CD1c-positive myeloid dendritic cell (primary cell): ENCODE data around the gene CADM2.

Experiments
- DNase-seq: peaks from one replicate; pipeline ENCODE4 v3.0.0-alpha.2; 2016; ENCODE audit errors: extremely low spot score

CADM2 gene

DNA sequence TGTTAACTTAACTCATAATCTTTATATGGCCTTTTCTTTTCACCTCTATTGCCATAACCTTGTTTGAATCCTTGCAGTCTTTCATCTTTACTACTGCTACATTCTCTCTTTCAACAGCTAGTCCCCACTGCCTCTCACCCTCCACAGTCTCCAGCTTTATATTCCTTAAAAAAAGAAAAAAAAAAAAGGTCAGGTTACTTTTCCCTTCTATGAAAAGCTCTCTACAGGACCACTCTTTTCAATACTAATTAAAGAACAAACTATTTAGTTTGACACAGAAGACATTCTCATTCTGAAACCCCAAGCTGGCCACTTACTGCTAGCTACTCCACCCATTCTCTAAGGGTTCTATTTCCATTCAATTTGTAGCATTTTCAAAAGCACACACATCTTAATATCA lies 25.6 kb downstream of the CADM2 start:
- DNase-seq: no peak

DNA sequence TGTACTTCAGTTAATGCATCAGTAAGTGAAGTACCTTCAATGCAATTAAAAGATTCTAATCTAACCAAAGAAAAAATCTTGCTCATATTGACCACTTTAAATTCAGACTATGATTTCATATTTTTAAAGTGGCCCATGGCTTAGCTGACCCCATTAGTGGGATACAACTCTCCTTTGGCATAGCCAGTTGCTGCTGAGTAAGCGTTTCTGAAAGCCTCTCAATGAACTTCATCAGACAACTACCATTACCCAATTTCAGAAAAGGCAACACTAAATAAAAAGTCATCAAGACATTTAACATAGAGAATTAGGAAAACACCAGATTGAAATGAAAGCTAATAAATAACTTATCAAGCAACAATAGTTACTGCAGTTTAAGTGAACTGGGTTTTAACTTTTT lies 27.0 kb downstream of the CADM2 start:
- no peak for DNase-seq

GRCh38 chr3:84987706-84988504 lies 29.1 kb downstream of the CADM2 start:
- no peak for DNase-seq

DNA sequence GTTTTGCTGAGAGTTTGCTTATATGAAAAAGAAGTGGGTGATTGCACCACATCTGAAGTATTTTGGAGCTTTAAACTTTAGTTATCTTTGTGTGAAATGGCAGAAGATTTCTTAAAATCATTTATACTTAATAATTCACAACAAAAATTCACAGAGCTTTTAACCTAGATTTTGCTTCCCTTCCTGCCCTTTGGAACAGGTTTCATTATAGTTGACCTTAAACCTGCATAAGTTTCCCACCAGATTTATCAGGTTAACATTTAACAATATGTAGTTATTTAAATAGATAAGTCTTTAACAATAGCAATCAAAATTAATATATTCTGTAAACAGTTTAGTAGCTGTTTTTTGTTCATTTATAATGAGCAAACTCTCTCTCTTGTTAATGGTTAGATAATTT lies 30.3 kb downstream of the CADM2 start:
- DNase-seq: no peak

DNA sequence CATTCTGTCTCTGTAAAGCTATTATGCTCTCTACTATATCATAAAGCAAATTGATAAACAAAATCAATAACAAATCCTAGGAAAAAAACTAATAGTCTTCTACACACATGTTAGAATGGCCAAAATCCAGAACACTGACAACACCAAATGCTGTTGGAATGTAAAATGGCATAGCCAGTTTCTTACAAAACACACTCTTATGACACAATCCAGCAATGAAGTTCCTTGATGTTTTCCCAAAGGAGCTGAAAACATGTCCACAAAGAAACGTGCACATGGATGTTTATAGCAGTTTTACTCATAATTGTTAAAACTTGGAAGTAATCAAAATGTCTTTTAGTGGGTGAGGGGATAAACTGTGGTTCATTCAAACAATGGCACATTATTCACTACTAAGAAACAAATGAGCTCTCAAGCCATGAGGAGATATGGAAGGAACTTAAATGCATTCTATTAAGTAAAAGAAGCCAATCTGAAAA lies 32.7 kb downstream of the CADM2 start:
- no peak for DNase-seq

- DNase-seq: no peak
These were observed 35.2 kb downstream of the CADM2 start for GRCh38 chr3:84993956-84994355.

DNA sequence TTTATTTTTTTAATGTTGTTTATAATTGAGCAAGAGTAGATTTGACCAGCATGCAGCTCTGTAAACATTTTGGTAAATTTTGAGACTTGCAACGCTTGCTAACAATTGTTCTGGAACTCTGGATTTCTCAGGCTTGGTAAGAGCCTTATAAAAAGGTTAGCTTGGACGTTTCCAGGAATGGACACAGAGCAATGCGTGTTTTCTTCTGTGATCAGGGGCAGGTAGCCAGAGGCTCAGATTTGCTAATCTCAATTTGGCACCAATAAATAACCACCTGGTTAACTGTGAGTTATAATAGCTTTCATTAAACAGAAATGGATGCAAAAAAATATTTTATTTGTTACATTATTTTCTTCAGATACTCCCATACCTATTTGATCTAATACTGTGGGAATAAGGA lies 39.8 kb downstream of the CADM2 start:
- DNase-seq: no peak

- DNase-seq: no peak
These were observed 44.7 kb downstream of the CADM2 start for GRCh38 chr3:85003479-85003878.

- no peak for DNase-seq
These were observed 45.4 kb downstream of the CADM2 start for GRCh38 chr3:85004147-85004546.

GRCh38 chr3:85005946-85006345 lies 47.2 kb downstream of the CADM2 start:
- DNase-seq: no peak

- no peak for DNase-seq
These were observed 48.7 kb downstream of the CADM2 start for GRCh38 chr3:85007195-85008094.

- DNase-seq: no peak
These were observed 62.0 kb downstream of the CADM2 start for GRCh38 chr3:85020828-85021227.

- no peak for DNase-seq
These were observed 71.3 kb downstream of the CADM2 start for GRCh38 chr3:85030052-85030451.

- no peak for DNase-seq
These were observed 78.4 kb downstream of the CADM2 start for GRCh38 chr3:85037203-85037602.

DNA sequence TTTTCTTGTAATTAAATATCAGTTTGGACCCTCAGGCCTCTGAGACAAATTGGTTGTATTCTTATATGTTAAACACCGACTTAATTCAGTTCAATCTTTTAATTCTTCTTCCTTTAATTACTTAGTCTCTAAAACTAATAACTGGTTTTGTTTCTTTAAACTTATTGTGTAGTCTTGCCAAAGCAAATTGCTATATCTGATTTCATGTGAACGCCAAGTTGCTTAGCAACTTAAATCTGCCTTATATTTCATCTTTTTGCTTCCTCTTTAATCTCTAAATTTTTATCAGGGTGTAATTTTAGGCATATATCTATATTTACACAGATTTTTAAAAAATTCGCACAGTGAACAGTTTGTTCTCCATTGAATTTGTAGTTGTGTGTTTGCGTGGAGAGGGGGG lies 82.2 kb downstream of the CADM2 start:
- DNase-seq: no peak

- DNase-seq: no peak
These were observed 82.8 kb downstream of the CADM2 start for GRCh38 chr3:85041562-85042055.

DNA sequence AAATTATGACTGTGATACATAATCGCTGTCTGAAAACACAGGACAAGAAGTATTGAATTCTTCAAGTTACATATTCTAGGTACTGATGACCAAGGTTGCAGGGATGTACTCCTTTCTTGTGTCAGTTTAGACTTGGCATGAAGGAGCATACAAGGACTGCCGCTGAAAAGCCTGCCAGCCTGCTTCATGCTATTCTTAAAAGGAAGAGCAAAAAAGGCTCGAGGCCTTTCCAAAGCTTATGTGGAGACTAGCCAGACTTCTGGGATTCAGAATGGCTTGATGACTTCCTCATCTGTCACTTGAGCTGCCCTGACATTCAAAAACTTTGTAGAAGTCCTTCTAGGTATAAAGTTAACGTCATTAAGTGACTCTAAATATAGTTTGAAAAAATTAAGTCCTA lies 92.0 kb downstream of the CADM2 start:
- DNase-seq: no peak

- DNase-seq: no peak
These were observed 93.0 kb downstream of the CADM2 start for GRCh38 chr3:85051786-85052185.

DNA sequence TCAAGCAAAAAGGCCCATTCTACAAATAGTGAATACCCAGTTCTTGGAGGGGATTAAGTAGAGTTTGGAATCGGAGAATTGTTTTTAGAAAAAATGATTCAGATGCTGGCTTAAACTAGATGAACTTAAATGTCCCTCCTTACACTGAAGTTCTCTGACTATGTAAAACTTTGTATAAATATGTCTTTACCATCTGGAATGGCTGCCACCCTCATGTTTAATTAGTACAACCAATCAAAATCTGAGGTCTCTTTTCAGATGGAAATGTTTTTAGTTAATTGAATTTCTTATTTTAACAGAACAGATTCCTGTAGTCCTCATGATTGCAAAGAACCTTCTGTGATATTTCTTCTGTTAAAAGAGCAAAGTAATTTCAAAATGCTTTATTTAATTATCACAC lies 94.8 kb downstream of the CADM2 start:
- no peak for DNase-seq

GRCh38 chr3:85054579-85054978 lies 95.8 kb downstream of the CADM2 start:
- no peak for DNase-seq

DNA sequence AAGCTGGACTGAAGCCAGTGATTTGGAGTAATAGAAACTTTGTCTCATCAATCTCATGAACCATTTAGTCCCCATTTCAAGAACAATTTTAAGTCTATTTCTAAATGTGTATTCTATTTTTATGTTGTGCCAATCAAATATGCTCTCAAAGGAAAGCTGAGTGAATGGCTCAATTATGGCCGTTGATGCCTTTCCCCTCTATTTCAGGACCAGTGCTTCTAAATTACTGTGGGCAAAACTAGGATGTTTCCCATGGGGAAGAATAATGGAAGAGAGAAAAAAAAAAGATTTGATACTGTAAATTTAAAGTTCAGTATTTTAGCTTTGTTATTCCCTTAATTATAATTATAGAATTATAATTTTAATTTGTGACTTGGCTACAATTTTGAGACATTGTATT lies 110.1 kb downstream of the CADM2 start:
- no peak for DNase-seq

- no peak for DNase-seq
These were observed 115.2 kb downstream of the CADM2 start for GRCh38 chr3:85074003-85074402.

GRCh38 chr3:85075663-85076062 lies 116.9 kb downstream of the CADM2 start:
- DNase-seq: no peak
